CD4-positive, alpha-beta T cell treated with Interleukin-15 for 4 hours (primary cell): ENCODE measurements around the gene COX4I1.
A peak's percentile ranks its signal among the peaks of the same experiment; 100 is the strongest.
"Not testable (repeated sequence)": the region's sequence is repeated elsewhere in the genome, so short reads cannot be mapped to it uniquely, and the experiment has no call there.

ENCODE experiments used
- DNase-seq: peaks from one replicate; pipeline ENCODE4 v3.0.0-alpha.2; 2020; ENCODE audit warnings: low spot score

Gene COX4I1

GRCh38 chr16:85800321-85800669 is 800 bp downstream of the COX4I1 start:
- DNase-seq, result peak; percentile 16

- DNase-seq, result no peak
Measured at GRCh38 chr16:85803570-85803969, 4.1 kb downstream of the COX4I1 start.

GRCh38 chr16:85805442-85806045 is 6.0 kb downstream of the COX4I1 start:
- no peak for DNase-seq

- no peak for DNase-seq
Measured at GRCh38 chr16:85806539-85806938, 7.0 kb downstream of the COX4I1 start.

- DNase-seq, result not testable (repeated sequence)
Measured at GRCh38 chr16:85807340-85807739, 7.8 kb downstream of the COX4I1 start.

- DNase-seq, result not testable (repeated sequence)
Measured at GRCh38 chr16:85808104-85808503, 8.6 kb downstream of the COX4I1 start.

GRCh38 chr16:85808926-85809325 is 9.4 kb downstream of the COX4I1 start:
- no peak for DNase-seq

- DNase-seq, result no peak
Measured at GRCh38 chr16:85809645-85810044, 10.2 kb downstream of the COX4I1 start.

GRCh38 chr16:85810097-85810741 is 10.7 kb downstream of the COX4I1 start:
- no peak for DNase-seq

- DNase-seq, result no peak
Measured at GRCh38 chr16:85810742-85811115, 11.2 kb downstream of the COX4I1 start.

- DNase-seq, result no peak
Measured at GRCh38 chr16:85812031-85812807, 12.7 kb downstream of the COX4I1 start.

- no peak for DNase-seq
Measured at GRCh38 chr16:85812811-85813700, 13.6 kb downstream of the COX4I1 start.

GRCh38 chr16:85816159-85816558 is 16.7 kb downstream of the COX4I1 start:
- no peak for DNase-seq

GRCh38 chr16:85817195-85817594 is 17.7 kb downstream of the COX4I1 start:
- DNase-seq, result not testable (repeated sequence)

- DNase-seq, result peak; percentile 82
Measured at GRCh38 chr16:85819245-85819644, 19.8 kb downstream of the COX4I1 start.

GRCh38 chr16:85819771-85820170 is 20.3 kb downstream of the COX4I1 start:
- DNase-seq, result no peak

GRCh38 chr16:85820604-85821372 is 21.3 kb downstream of the COX4I1 start:
- DNase-seq, result no peak

- DNase-seq, result peak; percentile 71
Measured at GRCh38 chr16:85821390-85822135, 22.1 kb downstream of the COX4I1 start.

- no peak for DNase-seq
Measured at GRCh38 chr16:85822145-85822544, 22.6 kb downstream of the COX4I1 start.

- no peak for DNase-seq
Measured at GRCh38 chr16:85823328-85823920, 23.9 kb downstream of the COX4I1 start.
